ENCODE results near the gene TRIM17. TPM values are rescaled to one million over a fixed set of nuclear protein-coding genes. Genes with fewer than 3 reads are reported as not detected.

TRIM17 gene
- total RNA-seq, 1 donor from 2014 or later = 1.5 TPM

DNA sequence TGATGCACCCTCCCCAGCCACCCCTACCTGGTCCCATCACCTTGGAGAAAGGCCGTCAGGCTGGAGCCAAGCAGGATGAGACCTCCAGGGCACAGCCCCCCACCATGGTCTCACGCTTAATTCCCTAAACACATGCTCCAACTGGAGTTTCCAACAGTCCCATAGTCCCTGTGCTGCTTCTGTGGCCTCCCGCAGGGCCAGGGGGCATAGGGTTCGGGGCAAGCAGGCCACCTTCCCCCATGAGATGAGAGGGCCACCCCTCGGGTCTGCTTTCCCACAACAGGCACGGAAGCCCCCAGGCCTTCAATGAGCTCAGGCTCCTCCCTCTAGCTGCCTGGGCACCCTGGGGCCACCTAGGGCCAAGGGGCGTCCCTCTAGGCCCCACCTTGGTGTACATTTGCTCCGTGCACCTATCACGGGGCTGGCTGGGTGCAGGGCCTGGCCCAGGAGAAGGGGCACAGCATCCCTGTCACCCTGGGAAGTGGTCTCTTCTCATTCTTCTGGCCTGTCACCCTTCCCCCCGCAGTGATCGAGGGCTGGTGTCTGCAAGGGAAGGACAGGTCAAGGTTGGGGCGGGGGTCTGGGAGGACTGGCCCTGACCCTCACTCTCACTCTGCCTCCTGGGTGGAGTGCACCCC, 52.5 kb downstream of the TRIM17 start:
- H3K4me1 ChIP-seq (ENCODE audit: insufficient read depth, low read length) = no peaks in the 10 kb centered on the region
- H3K27me3 Mint-ChIP-seq (ENCODE audit: low read depth, unreplicated experiment) = peaks cover 24% of the 10 kb centered on the region
- no peaks in the 10 kb centered on the region for H3K36me3 ChIP-seq (ENCODE audit: insufficient read depth, low read length)
- TF ChIP-seq, protein P1, sequence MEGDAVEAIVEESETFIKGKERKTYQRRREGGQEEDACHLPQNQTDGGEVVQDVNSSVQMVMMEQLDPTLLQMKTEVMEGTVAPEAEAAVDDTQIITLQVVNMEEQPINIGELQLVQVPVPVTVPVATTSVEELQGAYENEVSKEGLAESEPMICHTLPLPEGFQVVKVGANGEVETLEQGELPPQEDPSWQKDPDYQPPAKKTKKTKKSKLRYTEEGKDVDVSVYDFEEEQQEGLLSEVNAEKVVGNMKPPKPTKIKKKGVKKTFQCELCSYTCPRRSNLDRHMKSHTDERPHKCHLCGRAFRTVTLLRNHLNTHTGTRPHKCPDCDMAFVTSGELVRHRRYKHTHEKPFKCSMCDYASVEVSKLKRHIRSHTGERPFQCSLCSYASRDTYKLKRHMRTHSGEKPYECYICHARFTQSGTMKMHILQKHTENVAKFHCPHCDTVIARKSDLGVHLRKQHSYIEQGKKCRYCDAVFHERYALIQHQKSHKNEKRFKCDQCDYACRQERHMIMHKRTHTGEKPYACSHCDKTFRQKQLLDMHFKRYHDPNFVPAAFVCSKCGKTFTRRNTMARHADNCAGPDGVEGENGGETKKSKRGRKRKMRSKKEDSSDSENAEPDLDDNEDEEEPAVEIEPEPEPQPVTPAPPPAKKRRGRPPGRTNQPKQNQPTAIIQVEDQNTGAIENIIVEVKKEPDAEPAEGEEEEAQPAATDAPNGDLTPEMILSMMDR (IDR thresholded peaks at IDR 0.05; ENCODE audit: insufficient read depth, low read depth, low read length) = no peak
- no peak for TF ChIP-seq EZH2 (IDR thresholded peaks at IDR 0.05; ENCODE audit: insufficient read depth, low read length)
- H3K27me3 ChIP-seq (ENCODE audit: insufficient read depth, low read length) = no peaks in the 10 kb centered on the region
- H4K20me1 ChIP-seq (ENCODE audit: insufficient read depth, low read length) = no peaks in the 10 kb centered on the region
- H3K4me3 ChIP-seq (ENCODE audit: insufficient read depth, low read depth, low read length) = no peak overlapping the region
- H3K9me3 Mint-ChIP-seq (ENCODE audit: unreplicated experiment) = no peaks in the 10 kb centered on the region
- no peak overlapping the region for H3K27ac Mint-ChIP-seq (ENCODE audit: unreplicated experiment)
- H3K9ac ChIP-seq (ENCODE audit: low read length) = no peak overlapping the region
- H3K27ac ChIP-seq (ENCODE audit: low read depth, low read length) = no peak overlapping the region
- no peak for DNase-seq (ENCODE audit: low read depth)
- H3K4me2 ChIP-seq (ENCODE audit: low read length) = no peak overlapping the region
- H3K9me3 ChIP-seq (ENCODE audit: insufficient read depth, low read depth, low read length) = no peaks in the 10 kb centered on the region
- no peak for FAIRE-seq
- H3K36me3 Mint-ChIP-seq (ENCODE audit: low read depth, unreplicated experiment) = peaks cover 2% of the 10 kb centered on the region
- H2AFZ ChIP-seq (ENCODE audit: low read depth, low read length) = no peak overlapping the region
- H3K4me1 Mint-ChIP-seq (ENCODE audit: low read depth, unreplicated experiment) = no peaks in the 10 kb centered on the region
- no peak overlapping the region for H3K4me3 Mint-ChIP-seq (ENCODE audit: unreplicated experiment)
- H3K79me2 ChIP-seq (ENCODE audit: insufficient read depth, low read length) = no peaks in the 10 kb centered on the region

DNA sequence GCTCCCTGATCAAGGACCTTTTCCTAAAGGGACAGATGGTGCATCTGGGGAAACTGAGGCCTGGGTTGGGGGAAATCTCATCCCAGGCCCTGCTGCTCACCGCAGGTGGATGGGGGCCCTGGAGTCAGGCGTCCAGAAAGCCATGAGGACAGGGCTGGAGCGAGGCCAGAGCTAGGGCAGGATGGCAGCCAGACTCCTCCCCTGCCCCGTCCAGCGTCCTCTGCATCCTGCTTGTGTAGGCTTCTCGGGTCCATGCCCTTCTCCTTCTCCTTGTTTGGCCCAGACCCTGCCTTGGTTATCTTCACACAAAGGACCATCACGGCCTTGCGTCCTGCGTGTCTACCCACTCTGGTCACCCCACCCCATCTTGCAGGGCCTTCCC, 53.0 kb downstream of the TRIM17 start:
- no peaks in the 10 kb centered on the region for H3K4me1 ChIP-seq (ENCODE audit: insufficient read depth, low read length)
- Mint-ChIP-seq H3K27me3 (ENCODE audit: low read depth, unreplicated experiment) (peaks cover 21% of the 10 kb centered on the region), H3K27ac (ENCODE audit: unreplicated experiment) (no peak overlapping the region), H3K9me3 (ENCODE audit: unreplicated experiment) (no peaks in the 10 kb centered on the region), H3K4me3 (ENCODE audit: unreplicated experiment) (no peak overlapping the region), H3K36me3 (ENCODE audit: low read depth, unreplicated experiment) (peaks cover 2% of the 10 kb centered on the region), H3K4me1 (ENCODE audit: low read depth, unreplicated experiment) (no peaks in the 10 kb centered on the region)
- H3K36me3 ChIP-seq (ENCODE audit: insufficient read depth, low read length) = no peaks in the 10 kb centered on the region
- no peaks in the 10 kb centered on the region for H3K27me3 ChIP-seq (ENCODE audit: insufficient read depth, low read length)
- H3K27ac ChIP-seq (ENCODE audit: low read depth, low read length) = no peak overlapping the region
- H3K9me3 ChIP-seq (ENCODE audit: insufficient read depth, low read depth, low read length) = peaks cover 4% of the 10 kb centered on the region
- FAIRE-seq (no peak), DNase-seq (ENCODE audit: low read depth) (no peak)
- no peak overlapping the region for H2AFZ ChIP-seq (ENCODE audit: low read depth, low read length)
- no peaks in the 10 kb centered on the region for H4K20me1 ChIP-seq (ENCODE audit: insufficient read depth, low read length)
- H3K9ac ChIP-seq (ENCODE audit: low read length) = no peak overlapping the region
- no peaks in the 10 kb centered on the region for H3K79me2 ChIP-seq (ENCODE audit: insufficient read depth, low read length)
- H3K4me2 ChIP-seq (ENCODE audit: low read length) = no peak overlapping the region
- no peak overlapping the region for H3K4me3 ChIP-seq (ENCODE audit: insufficient read depth, low read depth, low read length)
- TF ChIP-seq, protein P1 (IDR thresholded peaks at IDR 0.05; ENCODE audit: insufficient read depth, low read depth, low read length) = no peak
- no peak for TF ChIP-seq EZH2 (IDR thresholded peaks at IDR 0.05; ENCODE audit: insufficient read depth, low read length)

- Mint-ChIP-seq H3K27ac (ENCODE audit: unreplicated experiment) (no peak overlapping the region), H3K4me1 (ENCODE audit: low read depth, unreplicated experiment) (no peaks in the 10 kb centered on the region), H3K36me3 (ENCODE audit: low read depth, unreplicated experiment) (peaks cover 2% of the 10 kb centered on the region), H3K27me3 (ENCODE audit: low read depth, unreplicated experiment) (peaks cover 19% of the 10 kb centered on the region), H3K9me3 (ENCODE audit: unreplicated experiment) (no peaks in the 10 kb centered on the region), H3K4me3 (ENCODE audit: unreplicated experiment) (no peak overlapping the region)
- FAIRE-seq (no peak), DNase-seq (ENCODE audit: low read depth) (no peak)
- Histone ChIP-seq H3K4me3 (ENCODE audit: insufficient read depth, low read depth, low read length) (no peak overlapping the region), H3K36me3 (ENCODE audit: insufficient read depth, low read length) (no peaks in the 10 kb centered on the region), H3K9ac (ENCODE audit: low read length) (no peak overlapping the region), H4K20me1 (ENCODE audit: insufficient read depth, low read length) (no peaks in the 10 kb centered on the region), H3K27ac (ENCODE audit: low read depth, low read length) (no peak overlapping the region), H3K4me2 (ENCODE audit: low read length) (no peak overlapping the region), H2AFZ (ENCODE audit: low read depth, low read length) (no peak overlapping the region), H3K79me2 (ENCODE audit: insufficient read depth, low read length) (no peaks in the 10 kb centered on the region), H3K9me3 (ENCODE audit: insufficient read depth, low read depth, low read length) (peaks cover 4% of the 10 kb centered on the region), H3K27me3 (ENCODE audit: insufficient read depth, low read length) (no peaks in the 10 kb centered on the region), H3K4me1 (ENCODE audit: insufficient read depth, low read length) (no peaks in the 10 kb centered on the region)
- no peak for TF ChIP-seq EZH2 (IDR thresholded peaks at IDR 0.05; ENCODE audit: insufficient read depth, low read length)
- TF ChIP-seq, protein P1 (IDR thresholded peaks at IDR 0.05; ENCODE audit: insufficient read depth, low read depth, low read length) = no peak
Observed at GRCh38 chr1:228362884-228363450, 53.7 kb downstream of the TRIM17 start.

Measured in astrocyte (in vitro differentiated cells and primary cell).